COLO668 (cell line): Measurements from ENCODE around the gene SPRY1.

Experiments used
- DNase-seq: peaks from one replicate; lab custom pipeline; 2025; ENCODE audit not compliant: unreplicated experiment; lab: John Stamatoyannopoulos, UW

SPRY1 gene

DNA sequence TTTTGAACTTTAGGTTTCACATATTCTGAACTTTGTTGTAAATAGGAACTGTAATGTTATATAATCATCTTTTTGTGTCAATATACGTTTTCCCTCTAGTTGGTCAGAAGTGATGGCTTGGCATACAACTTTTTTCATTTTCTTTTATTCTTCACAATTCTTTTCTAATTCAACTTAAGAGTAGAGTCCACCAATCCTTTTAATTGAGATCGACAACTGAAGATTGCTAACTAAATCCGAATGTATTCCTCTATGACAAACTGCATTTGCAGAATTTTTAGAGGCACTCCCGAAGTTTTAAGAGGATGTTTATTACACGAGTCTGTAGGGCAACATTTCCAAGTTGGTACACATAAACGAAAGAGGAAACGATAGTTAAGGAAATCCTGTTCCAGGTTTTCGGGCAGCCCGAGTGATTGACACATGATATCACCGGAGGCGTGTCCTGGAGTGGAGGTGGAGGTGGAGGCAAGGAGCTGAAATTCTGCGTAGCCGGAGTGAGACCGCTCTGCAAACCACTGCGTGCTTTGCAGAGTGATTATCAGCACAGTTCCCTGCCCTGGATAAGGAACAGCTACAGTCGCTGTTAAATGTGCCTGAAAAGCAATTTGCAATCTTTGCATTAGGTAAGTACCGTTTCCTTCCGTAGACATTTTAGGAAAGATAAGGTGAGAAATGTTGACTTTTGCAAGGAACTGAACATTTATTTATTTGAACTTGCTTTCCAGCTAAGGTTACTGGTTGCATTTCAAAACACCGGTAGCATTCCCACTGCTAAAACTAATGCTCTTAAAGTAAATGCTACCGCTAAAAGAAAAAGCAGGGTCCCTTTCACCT lies at the start of gene SPRY1:
Gene SPRY1 (plus strand): TSS at position 489 of the 837 bp plus-strand sequence. CDS start 4,797 bp downstream, outside the sequence.
- peak; percentile 87 for DNase-seq

DNA sequence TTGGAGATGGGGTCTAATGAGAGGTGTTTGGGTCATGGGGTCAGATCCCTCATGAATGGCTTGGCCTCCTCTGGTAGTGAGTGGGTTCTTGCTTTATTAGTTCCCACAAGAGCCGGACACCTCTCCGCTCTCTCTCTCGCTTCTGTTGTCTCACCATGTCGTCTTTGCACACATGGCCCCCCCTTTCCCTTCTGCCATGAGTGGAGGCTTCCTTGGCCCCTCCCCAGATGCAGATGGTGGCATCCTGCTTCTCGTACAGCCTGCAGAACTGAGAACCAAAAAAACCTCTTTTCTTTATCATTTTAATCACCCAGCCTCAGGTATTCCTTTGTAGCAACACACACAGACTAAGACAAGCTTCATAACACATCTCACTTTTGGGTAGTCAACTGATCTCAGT lies 49.6 kb upstream of the SPRY1 start:
- no peak for DNase-seq

- DNase-seq: no peak
These were observed 47.6 kb upstream of the SPRY1 start for GRCh38 chr4:123348946-123349345.

DNA sequence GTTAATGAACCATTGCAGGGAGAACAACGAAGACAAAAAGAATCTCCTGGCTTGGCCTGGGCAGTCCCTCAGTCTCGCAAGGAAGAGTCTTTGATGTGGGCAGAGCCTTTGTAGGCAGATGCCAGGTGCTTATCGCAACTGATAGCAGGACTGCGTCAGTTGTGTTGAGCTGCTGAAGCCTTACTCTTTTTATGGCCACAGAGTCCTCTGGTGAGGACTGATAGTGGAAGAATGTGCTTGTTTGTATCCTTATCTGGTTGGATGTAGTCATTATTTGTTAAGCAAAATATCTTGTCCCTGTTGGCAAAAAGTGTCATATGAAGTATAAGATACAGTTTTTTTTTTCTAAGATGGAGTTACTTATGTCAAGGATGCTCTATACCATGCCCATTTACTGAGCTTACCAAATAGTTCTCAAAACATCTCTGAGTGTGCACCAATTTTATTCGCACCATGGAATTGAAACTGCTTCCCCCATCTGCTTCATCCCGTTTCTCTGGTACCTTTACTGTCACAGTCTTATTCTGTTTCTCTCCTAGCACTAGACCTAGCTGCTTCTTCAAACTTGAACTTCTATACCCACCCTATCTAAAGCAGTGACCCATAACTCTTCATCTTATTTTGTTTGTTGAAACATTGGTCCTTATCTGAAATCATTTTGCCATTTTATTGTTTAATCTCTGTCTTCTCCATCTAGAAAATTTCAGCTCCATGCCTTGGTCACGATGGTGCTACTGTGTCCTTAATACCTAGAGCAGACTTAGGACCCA lies 47.0 kb upstream of the SPRY1 start:
- no peak for DNase-seq

- DNase-seq: peak; percentile 19
These were observed 46.4 kb upstream of the SPRY1 start for GRCh38 chr4:123350191-123350544.

GRCh38 chr4:123350726-123351125 lies 45.9 kb upstream of the SPRY1 start:
- DNase-seq: no peak

- no peak for DNase-seq
These were observed 44.9 kb upstream of the SPRY1 start for GRCh38 chr4:123351713-123352112.

GRCh38 chr4:123352240-123352945 lies 44.2 kb upstream of the SPRY1 start:
- no peak for DNase-seq

GRCh38 chr4:123352966-123353365 lies 43.6 kb upstream of the SPRY1 start:
- no peak for DNase-seq

DNA sequence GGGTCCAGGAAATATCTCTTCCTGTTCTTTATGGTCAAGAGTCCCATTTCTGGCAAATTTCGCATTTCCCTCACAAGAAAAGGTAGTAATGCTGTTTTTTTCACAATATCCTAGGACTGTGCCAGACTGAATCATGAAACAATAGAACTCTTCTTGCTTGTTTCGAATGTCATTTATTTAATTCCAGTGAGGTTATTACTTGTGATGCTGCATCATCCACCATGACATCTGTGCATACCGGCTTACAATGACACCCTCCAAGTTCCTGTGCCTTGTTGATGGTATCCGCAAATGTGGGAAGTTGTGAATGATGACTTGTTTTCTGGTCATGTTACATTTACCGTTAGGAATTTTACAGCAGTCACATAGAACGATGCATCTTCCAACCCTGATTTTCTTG lies 42.9 kb upstream of the SPRY1 start:
- no peak for DNase-seq

DNA sequence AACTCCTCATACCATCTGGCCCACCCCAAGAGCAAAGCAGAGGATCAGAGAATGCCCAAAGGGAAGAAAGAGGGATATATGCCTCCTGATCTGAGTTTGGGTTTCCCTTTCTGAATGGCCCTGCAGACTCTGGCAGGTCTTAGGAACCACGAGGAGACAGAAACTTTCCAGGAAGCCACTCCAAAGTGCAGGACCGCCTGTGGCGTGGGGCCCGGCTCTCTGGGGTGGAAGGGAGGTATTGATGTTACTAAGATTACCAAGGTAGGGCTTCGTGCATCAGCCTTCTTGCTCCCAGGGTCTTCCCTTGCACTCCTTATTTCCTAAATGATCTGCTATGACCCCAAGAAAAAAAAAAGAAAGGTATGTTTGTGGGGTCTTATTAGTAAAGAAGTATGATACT lies 41.9 kb upstream of the SPRY1 start:
- no peak for DNase-seq

- no peak for DNase-seq
These were observed 39.7 kb upstream of the SPRY1 start for GRCh38 chr4:123356921-123357320.

GRCh38 chr4:123359449-123360315 lies 36.9 kb upstream of the SPRY1 start:
- no peak for DNase-seq

GRCh38 chr4:123361195-123361861 lies 35.3 kb upstream of the SPRY1 start:
- no peak for DNase-seq

DNA sequence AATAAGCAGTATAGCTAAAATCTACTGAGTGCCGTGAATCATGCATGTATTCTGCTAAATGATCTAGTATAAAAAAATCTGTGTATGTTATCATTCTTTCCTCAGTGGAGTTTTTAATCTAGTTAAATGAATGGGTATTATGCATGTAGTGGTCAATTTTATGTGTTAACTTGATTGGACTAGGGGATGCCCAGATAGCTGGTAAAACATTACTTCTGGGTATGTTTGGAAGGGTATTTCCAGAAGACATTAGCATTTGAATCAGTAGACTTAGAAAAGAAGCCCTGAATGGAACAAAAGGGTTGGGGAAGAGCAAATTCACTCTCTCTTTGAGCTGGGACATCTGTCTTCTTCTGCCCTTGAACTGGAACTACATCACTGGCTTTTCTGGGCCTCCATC lies 34.5 kb upstream of the SPRY1 start:
- no peak for DNase-seq

GRCh38 chr4:123363729-123364128 lies 32.9 kb upstream of the SPRY1 start:
- DNase-seq: no peak

DNA sequence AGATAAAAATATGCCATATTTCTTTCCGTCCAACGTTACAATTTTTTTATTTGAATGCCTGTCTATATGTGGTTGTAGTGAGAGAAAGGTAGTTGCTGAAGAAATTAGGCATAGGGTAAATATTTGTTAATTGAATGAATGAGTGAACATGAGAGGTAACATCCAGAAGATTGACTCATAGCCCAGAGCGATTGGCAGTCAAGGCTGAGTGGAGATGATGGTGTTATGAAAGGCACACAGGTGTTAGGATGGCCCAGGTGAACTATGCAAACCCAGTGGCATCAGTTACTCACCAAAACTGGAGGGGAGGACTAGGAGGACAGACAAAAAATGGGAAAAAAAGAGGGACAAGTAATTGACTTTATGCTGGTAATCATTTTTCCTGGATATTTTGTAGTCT lies 31.7 kb upstream of the SPRY1 start:
- peak; percentile 56 for DNase-seq

GRCh38 chr4:123365412-123365811 lies 31.2 kb upstream of the SPRY1 start:
- no peak for DNase-seq

DNA sequence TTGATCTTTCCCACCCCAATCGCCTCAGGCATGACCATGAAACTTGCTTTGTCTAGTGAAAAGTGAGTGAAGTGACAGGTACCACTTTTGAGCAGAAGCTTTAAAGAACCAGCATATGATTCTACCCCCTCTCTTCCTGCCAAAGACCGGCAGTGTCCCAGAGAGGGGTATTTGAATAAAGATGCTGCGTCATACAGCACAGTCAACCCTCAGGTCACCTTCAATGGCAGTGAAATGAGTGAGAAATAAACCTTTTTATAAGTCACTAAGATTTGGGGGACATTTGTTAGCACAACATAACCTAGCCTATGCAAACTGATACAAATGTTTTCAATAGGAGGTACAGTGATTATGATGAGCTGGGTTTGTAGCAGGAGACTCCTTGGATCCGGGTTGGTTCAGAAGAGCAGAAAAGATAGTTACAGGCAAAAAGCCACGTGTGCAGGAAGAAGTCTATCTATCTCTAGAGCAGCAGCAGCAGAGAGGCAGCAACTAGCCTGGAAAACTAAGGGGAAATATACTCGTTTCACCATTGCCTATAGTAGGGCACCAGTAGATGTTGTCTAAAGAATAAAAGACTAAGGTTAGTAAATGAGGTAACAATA lies 30.3 kb upstream of the SPRY1 start:
- no peak for DNase-seq

DNA sequence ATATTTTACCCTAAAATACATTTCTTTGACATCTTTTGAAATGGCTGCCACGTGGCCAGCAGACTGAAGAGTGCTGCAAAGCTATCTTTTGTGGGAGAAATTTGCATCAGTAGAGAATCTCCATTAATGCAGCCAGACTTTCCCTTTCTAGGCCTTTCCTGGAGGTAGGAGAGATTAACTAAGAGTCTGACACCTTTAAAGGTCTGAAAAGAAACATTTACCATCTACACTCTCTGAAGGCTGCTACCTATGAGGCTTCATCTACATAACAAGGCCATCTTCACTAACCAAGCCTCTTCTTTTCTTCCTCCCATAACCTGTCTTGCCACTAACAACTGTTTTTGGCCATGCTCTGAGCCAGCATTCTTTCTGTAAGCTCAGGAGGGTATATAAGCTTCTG lies 17.8 kb upstream of the SPRY1 start:
- DNase-seq: no peak
